Stimulated activated CD4-positive, alpha-beta T cell treated with anti-CD3 and anti-CD28 coated beads, Interleukin-2, amount 100 ng/mL, for 24 hours (primary cell): Measurements from ENCODE around the gene FSD2.
"Not testable (repeated sequence)": the region's sequence is repeated elsewhere in the genome, so short reads cannot be mapped to it uniquely, and the experiment has no call there.

Experiments
- DNase-seq, 2 donors: peaks; one replicate each; pipeline ENCODE4 v3.0.0-alpha.2; 2020

FSD2 gene

DNA sequence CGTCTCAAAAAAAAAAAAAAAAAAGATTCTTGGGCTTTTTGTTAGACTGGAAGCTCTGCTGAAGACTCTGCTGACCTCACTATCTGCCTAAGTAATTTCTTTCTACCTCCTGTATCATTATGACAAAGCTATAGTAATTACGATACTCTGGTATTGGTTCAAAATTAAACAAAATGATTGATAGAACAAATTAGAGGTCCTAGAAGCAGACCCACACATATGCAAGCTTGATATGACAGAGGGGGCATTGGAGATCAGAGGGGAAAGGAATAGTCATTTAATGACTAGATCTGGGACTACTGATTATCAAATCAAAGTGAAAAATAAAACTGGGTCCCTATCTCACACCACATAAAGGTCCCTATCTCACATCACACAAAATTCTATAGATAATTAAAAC, 74.3 kb downstream of the FSD2 start:
- no peak for DNase-seq

DNA sequence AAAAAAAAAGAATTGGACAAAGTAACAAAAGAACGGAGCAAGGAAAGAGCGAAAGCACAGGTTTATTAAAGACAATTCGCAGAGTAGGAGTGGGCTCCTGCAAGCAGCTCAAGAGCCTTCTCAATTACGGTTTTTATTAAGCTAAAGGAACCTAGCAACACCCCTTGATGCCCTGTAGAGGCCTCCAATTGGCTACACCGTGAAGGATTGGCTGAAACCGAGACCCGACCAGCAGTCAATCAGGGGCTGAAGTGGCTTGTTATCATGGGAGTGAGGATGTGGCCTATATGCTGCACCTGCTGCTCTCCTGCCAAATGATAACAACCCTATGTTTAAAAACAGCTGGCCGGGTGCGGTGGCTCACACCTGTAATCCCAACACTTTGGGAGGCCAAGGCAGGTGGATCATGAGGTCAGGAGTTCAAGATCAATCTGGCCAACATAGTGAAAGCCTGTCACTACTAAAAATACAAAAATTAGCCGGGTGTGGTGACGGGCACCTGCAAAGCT, 75.8 kb downstream of the FSD2 start:
- no peak for DNase-seq

DNA sequence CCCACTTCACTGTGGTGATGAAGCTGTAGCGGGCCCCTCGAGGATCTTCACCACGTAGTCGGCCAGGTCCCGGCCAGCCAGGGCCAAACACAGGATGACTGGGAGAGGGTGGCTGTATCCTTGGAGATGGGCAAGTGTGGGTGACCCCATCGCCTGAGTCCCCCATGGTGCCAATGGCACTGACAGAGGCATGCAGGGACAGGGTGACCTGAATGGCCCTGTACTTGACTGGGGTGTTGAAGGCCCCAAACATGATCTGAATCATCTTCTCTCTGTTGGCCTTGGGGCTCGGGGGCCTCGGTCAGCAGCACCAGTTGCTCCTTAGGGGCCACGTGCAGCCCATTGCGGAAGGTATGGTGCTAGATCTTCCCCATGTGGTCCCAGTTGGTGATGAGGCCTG, 79.1 kb downstream of the FSD2 start:
- no peak for DNase-seq

DNA sequence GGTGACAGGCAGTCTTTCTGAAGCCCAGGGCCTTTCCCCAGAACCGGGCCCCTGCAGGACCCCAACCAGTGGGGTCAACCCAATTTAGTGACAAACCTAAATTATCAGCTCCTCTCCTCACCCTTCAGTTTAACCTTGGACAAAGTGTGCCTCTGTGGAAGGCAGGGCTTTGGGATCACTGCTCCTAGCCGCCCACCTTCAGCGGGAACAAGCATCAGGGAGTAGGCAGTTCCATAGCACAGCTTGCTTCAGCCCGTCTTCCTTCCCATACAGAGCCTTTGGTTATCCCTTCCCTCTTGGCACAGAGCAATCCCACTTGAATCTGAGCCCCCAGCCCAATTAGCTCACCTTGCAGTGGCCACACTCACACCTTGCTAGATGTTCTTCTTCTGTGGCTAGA, 90.9 kb downstream of the FSD2 start:
- no peak for DNase-seq

DNA sequence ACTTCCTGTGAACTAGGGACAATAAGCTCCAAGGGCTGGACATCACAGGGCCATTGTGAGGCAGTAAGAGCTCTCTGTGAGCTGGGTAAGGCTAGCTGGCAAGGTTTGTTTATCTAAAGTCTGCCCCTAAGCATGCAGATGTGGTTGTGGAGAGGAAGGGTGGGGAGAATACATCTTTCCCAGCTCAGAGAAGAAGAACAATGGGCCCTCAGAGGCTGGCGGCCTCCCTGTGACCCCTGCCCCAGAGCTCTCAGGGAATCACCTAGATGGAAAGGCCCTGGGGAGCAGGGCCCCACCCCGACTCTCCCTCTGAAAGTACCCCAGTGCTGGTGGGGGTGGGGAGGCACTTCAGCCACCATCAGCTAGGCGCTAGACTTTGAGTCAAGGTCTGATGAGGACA, 91.9 kb downstream of the FSD2 start:
- DNase-seq: no peak

DNA sequence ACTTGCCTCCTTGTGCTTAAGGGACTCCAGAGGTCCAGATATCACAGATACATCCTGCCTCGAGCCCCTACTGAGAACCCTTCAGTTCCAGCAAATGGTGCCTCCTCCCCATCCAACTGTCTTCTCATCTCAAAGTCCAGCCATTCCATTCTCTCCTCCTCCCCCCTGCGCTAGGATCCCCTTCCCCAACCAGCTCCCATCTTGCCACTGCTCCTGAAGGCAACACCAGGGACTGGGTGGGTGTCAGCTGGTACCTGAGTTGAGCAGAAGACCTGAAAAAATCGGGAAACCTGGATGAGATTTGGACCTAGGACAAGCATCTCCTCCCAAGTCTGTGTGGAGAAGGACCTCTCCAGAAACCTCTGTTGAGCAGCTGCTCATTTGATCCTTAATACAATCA, 93.8 kb downstream of the FSD2 start:
- DNase-seq: no peak

DNA sequence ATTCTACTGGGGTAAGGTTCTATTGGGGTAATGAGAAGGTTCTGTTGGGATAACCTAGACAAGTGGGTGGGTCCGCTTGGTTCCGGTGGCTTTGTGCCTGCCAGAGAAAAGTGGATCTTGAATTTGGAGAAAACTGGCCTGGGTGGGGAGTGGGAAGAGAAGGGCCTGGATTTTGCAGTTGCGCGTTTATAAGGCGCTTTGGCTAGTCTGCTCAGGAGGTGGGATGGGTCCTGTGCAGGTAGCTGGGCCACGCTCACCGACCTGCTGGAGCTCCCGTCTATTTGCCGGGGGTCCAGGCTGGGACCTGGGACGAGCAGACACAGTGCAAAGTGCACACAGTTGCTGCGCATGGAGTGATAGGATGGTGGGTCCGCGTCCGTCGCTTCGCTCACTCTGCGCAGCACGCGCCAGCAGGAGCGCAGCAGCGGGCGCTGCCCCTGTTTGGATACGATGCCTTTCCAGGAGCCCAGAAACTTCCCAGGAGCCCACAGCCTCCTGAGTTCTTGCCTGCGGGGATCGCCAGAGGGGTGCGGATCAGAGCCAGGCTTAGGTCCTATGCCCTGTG, 94.9 kb downstream of the FSD2 start:
- no peak for DNase-seq

DNA sequence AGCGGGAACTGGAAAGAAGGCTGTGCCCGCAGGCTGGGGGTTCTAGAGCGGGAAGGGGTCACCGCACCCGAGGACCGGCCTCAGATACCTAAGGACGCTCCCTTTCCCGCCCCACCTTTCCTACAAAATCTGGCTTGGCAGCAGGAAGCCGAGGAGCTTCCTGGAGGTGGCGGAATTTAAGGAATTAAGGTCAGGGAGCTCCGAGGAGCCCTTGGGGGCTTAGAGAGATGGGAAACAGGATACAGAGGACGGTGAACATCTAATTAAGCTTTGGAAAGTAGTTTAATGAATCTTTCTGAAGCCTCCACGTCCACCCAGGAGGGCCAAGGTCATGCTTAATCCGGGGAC, 95.7 kb downstream of the FSD2 start:
- DNase-seq: no peak

DNA sequence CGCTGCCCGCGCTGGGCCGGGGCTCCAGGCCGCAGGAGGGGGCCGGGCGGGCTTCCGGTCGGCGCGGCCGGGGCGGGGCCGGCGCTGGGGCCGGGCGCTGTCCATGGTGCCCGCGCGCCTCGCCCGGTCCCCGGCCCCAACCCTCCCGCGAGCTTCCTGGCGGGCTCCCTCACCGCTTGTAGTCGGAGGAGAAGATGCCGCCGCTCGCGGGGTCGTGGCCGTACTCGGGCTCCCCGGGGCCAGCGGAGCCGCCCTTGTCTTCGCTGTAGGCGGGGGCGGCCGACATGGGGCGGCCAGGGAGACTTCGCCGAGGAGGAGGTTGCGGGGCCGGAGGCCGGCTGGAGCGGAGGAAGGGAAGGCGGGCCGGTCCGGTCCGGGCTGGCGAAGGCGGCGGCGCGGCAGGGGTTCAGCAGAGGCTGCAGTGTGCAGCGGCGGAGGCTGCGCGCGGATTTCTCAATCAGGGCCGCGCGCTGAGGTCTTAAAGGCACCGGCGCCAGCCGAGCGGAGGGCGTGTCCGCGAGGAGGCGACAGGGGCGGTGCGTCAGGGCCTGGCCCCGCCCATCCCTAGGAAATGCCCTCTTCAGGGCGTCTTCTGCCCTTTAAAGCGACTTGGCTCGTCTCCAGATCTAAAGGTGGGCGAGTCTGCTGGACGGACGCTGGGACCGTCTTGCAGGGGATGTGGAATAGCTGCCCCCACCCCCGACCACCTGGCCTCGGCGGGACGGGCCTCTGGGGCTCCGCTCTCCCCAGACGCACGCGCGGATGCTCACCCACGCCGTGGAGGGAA, 96.3 kb downstream of the FSD2 start, which contains the start of gene AP3B2:
TSS of gene AP3B2 (minus strand) at position 455 of the 787 bp plus-strand sequence. CDS start at position 286, 169 bp downstream.
- DNase-seq: peak; percentile 72 to 80

DNA sequence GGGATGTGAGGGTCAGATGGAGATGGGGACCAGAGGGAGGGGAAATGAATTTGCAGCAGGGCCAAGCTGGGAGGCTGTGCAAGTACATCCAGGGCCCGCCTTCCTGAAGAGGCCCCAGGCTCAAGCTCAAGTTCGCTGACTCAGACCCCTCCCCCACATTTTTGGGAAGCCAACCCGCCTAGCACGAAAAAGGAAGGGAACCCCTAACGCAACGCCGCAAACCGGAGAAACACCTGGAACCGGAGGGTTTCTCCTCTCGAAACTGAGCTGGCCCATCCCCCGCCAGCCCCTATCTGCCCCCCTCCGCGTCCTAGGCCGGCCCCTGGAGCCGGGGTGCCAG, 96.8 kb downstream of the FSD2 start:
- DNase-seq: peak in 1 of 2 donors; percentile 22

DNA sequence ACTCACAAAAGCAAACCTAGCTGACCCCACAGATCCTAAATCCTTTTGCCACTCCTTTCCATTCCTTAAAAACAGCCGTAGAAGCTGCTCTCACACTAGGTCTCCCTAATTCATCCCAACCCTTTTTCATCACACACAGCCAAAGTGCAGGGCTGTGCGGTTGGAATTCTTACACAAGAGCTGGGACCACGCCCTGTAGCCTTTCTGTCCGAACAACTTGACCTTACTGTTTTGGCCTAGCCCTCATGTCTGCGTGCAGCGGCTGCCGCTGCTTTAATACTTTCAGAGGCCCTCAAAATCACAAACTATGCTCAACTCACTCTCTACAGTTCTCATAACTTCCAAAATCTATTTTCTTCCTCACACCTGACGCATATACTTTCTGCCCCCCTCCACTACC, 100.0 kb downstream of the FSD2 start:
- not testable (repeated sequence) for DNase-seq
